ENCODE results near the gene TMEM183A. TPM values are rescaled to one million over a fixed set of nuclear protein-coding genes. Genes with fewer than 3 reads are reported as not detected.
"Not testable (repeated sequence)": the region's sequence is repeated elsewhere in the genome, so short reads cannot be mapped to it uniquely, and the experiment has no call there.

TMEM183A gene
- total RNA-seq, 4 donors from 2014 or later, result 79.3 to 119 (median 90.0) TPM

- Histone ChIP-seq H3K27ac (no peak overlapping the region), H3K4me1 (no peaks in the 10 kb centered on the region), H3K9me3 (no peaks in the 10 kb centered on the region), H3K27me3 (peaks cover 30% of the 10 kb centered on the region), H3K4me3 (no peak overlapping the region), H3K36me3 (no peaks in the 10 kb centered on the region)
- WGBS, 2 donors (ENCODE audit: low coverage in 1 of 2), result 33 to 34% methylated on average over 2 to 3 of the region's 3 CpGs
- ATAC-seq, result no peak
- TF ChIP-seq POLR2A (IDR thresholded peaks at IDR 0.05) (no peak), POLR2AphosphoS5 (IDR thresholded peaks at IDR 0.05) (no peak), CTCF (IDR thresholded peaks at IDR 0.05) (no peak), EP300 (IDR thresholded peaks at IDR 0.05) (no peak)
Observed at GRCh38 chr1:202976633-202977032, 30.5 kb upstream of the TMEM183A start.

- no peaks in the 10 kb centered on the region for H3K9me3 ChIP-seq
- no peak overlapping the region for H3K4me3 ChIP-seq
- H3K4me1 ChIP-seq, result no peaks in the 10 kb centered on the region
- WGBS, 2 donors (ENCODE audit: low coverage in 1 of 2), result 43 to 77% methylated on average over 2 of the region's 2 CpGs
- H3K36me3 ChIP-seq, result no peaks in the 10 kb centered on the region
- TF ChIP-seq EP300 (IDR thresholded peaks at IDR 0.05) (no peak), POLR2A (IDR thresholded peaks at IDR 0.05) (no peak), CTCF (IDR thresholded peaks at IDR 0.05) (no peak), POLR2AphosphoS5 (IDR thresholded peaks at IDR 0.05) (no peak)
- ATAC-seq, result no peak
- H3K27me3 ChIP-seq, result peaks cover 30% of the 10 kb centered on the region
- no peak overlapping the region for H3K27ac ChIP-seq
Observed at GRCh38 chr1:202979459-202979858, 27.7 kb upstream of the TMEM183A start.

- Histone ChIP-seq H3K4me1 (no peaks in the 10 kb centered on the region), H3K36me3 (no peaks in the 10 kb centered on the region), H3K4me3 (no peak overlapping the region), H3K27me3 (peaks cover 24% of the 10 kb centered on the region), H3K27ac (no peak overlapping the region), H3K9me3 (no peaks in the 10 kb centered on the region)
- WGBS, 2 donors (ENCODE audit: low coverage in 1 of 2), result 24% methylated on average over 2 of the region's 2 CpGs; no CpG with 5 or more reads in 1 of the 2 donors
- ATAC-seq, result no peak
- TF ChIP-seq POLR2AphosphoS5 (IDR thresholded peaks at IDR 0.05), result no peak
Observed at GRCh38 chr1:202981939-202982338, 25.2 kb upstream of the TMEM183A start.

GRCh38 chr1:202982715-202983430 lies 24.3 kb upstream of the TMEM183A start:
- Histone ChIP-seq H3K27me3 (peaks cover 22% of the 10 kb centered on the region), H3K36me3 (no peaks in the 10 kb centered on the region), H3K4me1 (no peaks in the 10 kb centered on the region), H3K27ac (no peak overlapping the region), H3K9me3 (no peaks in the 10 kb centered on the region), H3K4me3 (no peak overlapping the region)
- WGBS, 2 donors (ENCODE audit: low coverage in 1 of 2), result 92% methylated on average over 2 of the region's 3 CpGs; no CpG with 5 or more reads in 1 of the 2 donors
- no peak for ATAC-seq
- TF ChIP-seq CTCF (IDR thresholded peaks at IDR 0.05) (no peak), POLR2A (IDR thresholded peaks at IDR 0.05) (no peak), POLR2AphosphoS5 (IDR thresholded peaks at IDR 0.05) (no peak), EP300 (IDR thresholded peaks at IDR 0.05) (no peak)

- not testable (repeated sequence) for ATAC-seq, H3K9me3 ChIP-seq, H3K27ac ChIP-seq, H3K36me3 ChIP-seq, H3K4me1 ChIP-seq, H3K4me3 ChIP-seq
- WGBS, 2 donors (ENCODE audit: low coverage in 1 of 2), result 78 to 89% methylated on average over 4 to 5 of the region's 9 CpGs
- H3K27me3 ChIP-seq, result peaks cover 22% of the 10 kb centered on the region
Observed at GRCh38 chr1:202986120-202986519, 21.1 kb upstream of the TMEM183A start.

- WGBS, 2 donors (ENCODE audit: low coverage in 1 of 2), result 53 to 80% methylated on average over 1 to 4 of the region's 7 CpGs
Observed at GRCh38 chr1:202987255-202987654, 19.9 kb upstream of the TMEM183A start.

More at GRCh38 chr1:202987255-202987654, 19.9 kb upstream of the TMEM183A start:
- ATAC-seq, result no peak
- Histone ChIP-seq H3K4me3 (no peak overlapping the region), H3K36me3 (no peaks in the 10 kb centered on the region), H3K9me3 (no peaks in the 10 kb centered on the region), H3K27me3 (peaks cover 26% of the 10 kb centered on the region), H3K27ac (no peak overlapping the region), H3K4me1 (no peaks in the 10 kb centered on the region)
- TF ChIP-seq EP300 (IDR thresholded peaks at IDR 0.05) (no peak), POLR2AphosphoS5 (IDR thresholded peaks at IDR 0.05) (no peak), CTCF (IDR thresholded peaks at IDR 0.05) (no peak), POLR2A (IDR thresholded peaks at IDR 0.05) (no peak)
